H9 (cell line): ENCODE measurements around the gene KLHL22. TPM values are rescaled to one million over a fixed set of nuclear protein-coding genes. Genes with fewer than 3 reads are reported as not detected.

ENCODE experiments used
- DNase-seq: peaks from one replicate; pipeline ENCODE4 v3.0.0-alpha.2; 2017
- H2AFZ ChIP-seq: one replicate; pipeline ENCODE4 v1.6.1; 2013; ENCODE audit warnings: mild to moderate bottlenecking, low read length, control low read depth, moderate library complexity
- H2AK5ac ChIP-seq: 2 replicates; pipeline ENCODE4 v1.6.1; 2013; ENCODE audit warnings: low read length, control low read depth, mixed read lengths; ENCODE audit not compliant: insufficient read length
- H2BK120ac ChIP-seq: one replicate; pipeline ENCODE4 v1.6.1; 2013; ENCODE audit warnings: low read depth, mild to moderate bottlenecking, low read length, control low read depth, inconsistent platforms; ENCODE audit not compliant: poor library complexity, severe bottlenecking
- H2BK12ac ChIP-seq: 2 replicates; pipeline ENCODE4 v1.6.1; 2013; ENCODE audit warnings: low read length, control low read depth, mixed read lengths, low read depth; ENCODE audit not compliant: insufficient read length
- H2BK15ac ChIP-seq: 2 replicates; pipeline ENCODE4 v1.6.1; 2013; ENCODE audit warnings: low read depth, low read length, control low read depth
- H2BK20ac ChIP-seq: one replicate; pipeline ENCODE4 v1.6.1; 2013; ENCODE audit warnings: low read depth, mild to moderate bottlenecking, low read length, control low read depth, inconsistent platforms; ENCODE audit not compliant: poor library complexity, severe bottlenecking
- H2BK5ac ChIP-seq: 2 replicates; pipeline ENCODE4 v1.6.1; 2013; ENCODE audit warnings: low read length, control low read depth, mixed read lengths; ENCODE audit not compliant: insufficient read length
- H3K14ac ChIP-seq: 2 replicates; pipeline ENCODE4 v1.6.1; 2013; ENCODE audit warnings: low read length, control low read depth; ENCODE audit not compliant: insufficient read depth
- H3K18ac ChIP-seq: 2 replicates; pipeline ENCODE4 v1.6.1; 2013; ENCODE audit warnings: low read depth, mild to moderate bottlenecking, mixed read lengths, low read length, control low read depth; ENCODE audit not compliant: insufficient read length
- H3K23ac ChIP-seq: 2 replicates; pipeline ENCODE4 v1.6.1; 2013; ENCODE audit warnings: low read length, control low read depth, mixed read lengths, low read depth; ENCODE audit not compliant: insufficient read length
- H3K23me2 ChIP-seq: 2 replicates; pipeline ENCODE4 v1.6.1; 2013; ENCODE audit warnings: low read depth, mild to moderate bottlenecking, mixed read lengths, low read length, control low read depth; ENCODE audit not compliant: insufficient read length, poor library complexity, severe bottlenecking
- H3K27ac ChIP-seq: 2 replicates; pipeline ENCODE4 v1.5.1; 2013; ENCODE audit warnings: low read length, control low read depth, mixed read lengths, low read depth; ENCODE audit not compliant: insufficient read length
- H3K27me3 ChIP-seq: 2 replicates; pipeline ENCODE4 v1.6.1; 2013; ENCODE audit warnings: low read length, control low read depth, inconsistent platforms; ENCODE audit not compliant: insufficient read depth
- H3K4ac ChIP-seq: 2 replicates; pipeline ENCODE4 v1.6.1; 2013; ENCODE audit warnings: low read depth, mild to moderate bottlenecking, control low read depth, inconsistent platforms, low read length, moderate library complexity
- H3K4me1 ChIP-seq: 2 replicates; pipeline ENCODE4 v1.6.1; 2013; ENCODE audit warnings: low read length, control low read depth, inconsistent platforms; ENCODE audit not compliant: insufficient read depth
- H3K4me2 ChIP-seq: 2 replicates; pipeline ENCODE4 v1.6.1; 2013; ENCODE audit warnings: low read length, control low read depth, mixed read lengths; ENCODE audit not compliant: insufficient read length, insufficient read depth
- H3K56ac ChIP-seq: 2 replicates; pipeline ENCODE4 v1.6.1; 2013; ENCODE audit warnings: low read depth, mild to moderate bottlenecking, mixed read lengths, low read length, control low read depth; ENCODE audit not compliant: insufficient read length
- H3K79me1 ChIP-seq: 2 replicates; pipeline ENCODE4 v1.6.1; 2013; ENCODE audit warnings: low read depth, mild to moderate bottlenecking, moderate library complexity, low read length, control low read depth, inconsistent platforms; ENCODE audit not compliant: insufficient read depth, poor library complexity, severe bottlenecking
- H3K79me2 ChIP-seq: 2 replicates; pipeline ENCODE4 v1.6.1; 2013; ENCODE audit warnings: low read length, control low read depth, inconsistent platforms; ENCODE audit not compliant: insufficient read depth
- H3K9ac ChIP-seq: 2 replicates; pipeline ENCODE4 v1.6.1; 2013; ENCODE audit warnings: low read length, control low read depth, mixed read lengths; ENCODE audit not compliant: insufficient read length; ENCODE audit errors: extremely low read depth
- H3K9me3 ChIP-seq: one replicate; pipeline ENCODE4 v1.6.1; 2013; ENCODE audit warnings: low read depth, low read length, inconsistent platforms; ENCODE audit not compliant: control insufficient read depth
- H3T11ph ChIP-seq: one replicate; pipeline ENCODE4 v1.6.1; 2013; ENCODE audit warnings: mild to moderate bottlenecking, low read length, control low read depth, inconsistent platforms
- H4K20me1 ChIP-seq: one replicate; pipeline ENCODE4 v1.6.1; 2013; ENCODE audit not compliant: control insufficient read depth, insufficient read length, insufficient read depth
- H4K5ac ChIP-seq: 2 replicates; pipeline ENCODE4 v1.6.1; 2013; ENCODE audit warnings: low read depth, mild to moderate bottlenecking, mixed read lengths, low read length, control low read depth; ENCODE audit not compliant: insufficient read length
- H4K8ac ChIP-seq: replicated peaks from 2 replicates; pipeline ENCODE4 v1.6.1; 2013; ENCODE audit warnings: low read length, control low read depth, mixed read lengths, low read depth; ENCODE audit not compliant: insufficient read length
- H4K91ac ChIP-seq: 2 replicates; pipeline ENCODE4 v1.6.1; 2013; ENCODE audit warnings: low read depth, mild to moderate bottlenecking, moderate library complexity, mixed read lengths, low read length, control low read depth; ENCODE audit not compliant: insufficient read length
- H3K27ac Mint-ChIP-seq, 3 experiments: 2 replicates in 2 of 3; 3 replicates in 1 of 3; pipeline ENCODE4 v1.8.0; 2020 to 2021; ENCODE audit warnings: mixed read lengths in 3 of 3, mild to moderate bottlenecking in 1 of 3, moderate library complexity in 1 of 3
- H3K27me3 Mint-ChIP-seq: 2 replicates; pipeline ENCODE4 v1.8.0; 2021; ENCODE audit warnings: low read depth, mild to moderate bottlenecking, moderate library complexity, mixed read lengths
- H3K36me3 Mint-ChIP-seq, 3 experiments: 2 replicates in 2 of 3; 3 replicates in 1 of 3; pipeline ENCODE4 v1.8.0; 2020 to 2021; ENCODE audit warnings: low read depth in 3 of 3, mixed read lengths in 3 of 3; ENCODE audit not compliant: insufficient read depth in 1 of 3
- H3K4me1 Mint-ChIP-seq, 2 experiments: 2 replicates each; pipeline ENCODE4 v1.8.0; 2020; ENCODE audit warnings: mixed read lengths in 2 of 2
- H3K4me3 Mint-ChIP-seq, 2 experiments: 2 replicates in 1 of 2; 3 replicates in 1 of 2; pipeline ENCODE4 v1.8.0; 2020 to 2021; ENCODE audit warnings: mild to moderate bottlenecking in 2 of 2, mixed read lengths in 2 of 2, moderate library complexity in 1 of 2
- H3K9me3 Mint-ChIP-seq, 2 experiments: 2 replicates in 1 of 2; 3 replicates in 1 of 2; pipeline ENCODE4 v1.8.0; 2020; ENCODE audit warnings: mild to moderate bottlenecking in 2 of 2, mixed read lengths in 2 of 2, moderate library complexity in 1 of 2
- CTCF ChIP-seq: fragments of 200-600 bp; sonication (generic); conservative IDR thresholded peaks from 3 replicates; pipeline ENCODE4 v1.8.0; 2021; ENCODE audit warnings: antibody characterized with exemption, mild to moderate bottlenecking
- whole genome bisulfite sequencing: extraction: QIAGEN DNeasy Blood & Tissue Kit; methylation state at CpG from one replicate; pipeline ENCODE4 v1.1.7; 2013; ENCODE audit warnings: missing lambda C conversion rate, low lambda C conversion rate, mixed read lengths; ENCODE audit not compliant: insufficient read length; ENCODE audit errors: extremely low coverage; 5-methylcytosine and 5-hydroxymethylcytosine counted together
- total RNA-seq: library from RNA; stranded (reverse); gene quantifications from 2 replicates; pipeline ENCODE4 v1.2.1, GENCODE V29; 2021

The KLHL22 gene
- total RNA-seq, 1 experiment from 2014 or later, result 11.9 TPM

- Mint-ChIP-seq H3K9me3 (no peaks in the 10 kb centered on the region), H3K36me3 (peaks cover 18 to 35% (median 32%) of the 10 kb centered on the region in 3 experiments), H3K27me3 (no peaks in the 10 kb centered on the region; the same call in 1 of the 2 replicates), H3K4me3 (no peak overlapping the region), H3K27ac (no peak overlapping the region), H3K4me1 (peaks cover 20 to 22% of the 10 kb centered on the region in 2 experiments)
- Histone ChIP-seq H3K4me1 (peaks cover 8% of the 10 kb centered on the region; the same call in 1 of the 2 replicates), H3K23me2 (peaks cover 4% of the 10 kb centered on the region), H2BK5ac (no peak overlapping the region), H3K23ac (no peak overlapping the region), H3K4me2 (no peak overlapping the region), H3K14ac (no peak overlapping the region), H2AFZ (no peak overlapping the region), H3K18ac (no peak overlapping the region), H2AK5ac (no peak overlapping the region), H2BK15ac (no peak overlapping the region), H4K8ac (no peak overlapping the region), H3K56ac (no peak overlapping the region), H3K79me2 (peaks cover 7% of the 10 kb centered on the region; the same call in 1 of the 2 replicates), H2BK20ac (no peak overlapping the region), H3T11ph (no peak overlapping the region), H2BK120ac (no peak overlapping the region), H4K91ac (no peak overlapping the region), H2BK12ac (no peak overlapping the region), H3K27me3 (no peaks in the 10 kb centered on the region), H4K5ac (no peak overlapping the region), H3K27ac (no peak overlapping the region), H4K20me1 (no peaks in the 10 kb centered on the region), H3K4ac (no peak overlapping the region), H3K9ac (no peak overlapping the region), H3K79me1 (peaks cover 2% of the 10 kb centered on the region), H3K9me3 (no peaks in the 10 kb centered on the region)
- no peak for DNase-seq
- no peak for TF ChIP-seq CTCF
- no CpG with 5 or more reads among the region's 5 CpGs for WGBS
These were observed 97.2 kb downstream of the KLHL22 start for GRCh38 chr22:20398420-20398819.
